SK-N-SH (cell line): ENCODE data around the gene GALNT18. TPM values are rescaled to one million over a fixed set of nuclear protein-coding genes. Genes with fewer than 3 reads are reported as not detected.
A peak's percentile ranks its signal among the peaks of the same experiment; 100 is the strongest.

Experiments used
- CTCF ChIA-PET: fragments of 300-600, 350-600 bp; formaldehyde crosslinking; extraction: SDS; loops from one replicate; lab custom pipeline; 2021; lab: Yijun Ruan, JAX
- POLR2A ChIA-PET: fragments of 350-600 bp; sonication (Branson Sonifier 250); formaldehyde crosslinking; extraction: SDS; loops from one replicate; lab custom pipeline; 2020; ENCODE audit warnings: antibody characterized with exemption, inconsistent platforms; lab: Yijun Ruan, JAX
- DNase-seq: peaks from one replicate; pipeline ENCODE4 v3.0.0; 2012
- H2AFZ ChIP-seq: fragments of 200-600 bp; sonication (generic); 2 replicates; pipeline ENCODE4 v1.8.1; 2016; ENCODE audit warnings: antibody characterized with exemption, mild to moderate bottlenecking, low read depth
- H3F3A ChIP-seq: fragments of 200-600 bp; sonication (generic); replicated peaks from 2 replicates; pipeline ENCODE3; 2016; ENCODE audit warnings: antibody characterized with exemption, mild to moderate bottlenecking; ENCODE audit not compliant: insufficient read depth
- H3K27ac ChIP-seq, 2 experiments: fragments of 200-500 bp in 1 of 2; fragments of 200-600 bp in 1 of 2; sonication (Bioruptor generic) in 1 of 2; sonication (generic), shearing (Covaris generic) in 1 of 2; 2 replicates each; pipeline versions ENCODE4 v1.5.1 to v1.6.1; 2014 to 2016; ENCODE audit warnings: low read depth in 2 of 2, inconsistent platforms in 1 of 2, low read length in 1 of 2, mild to moderate bottlenecking in 1 of 2, mixed read lengths in 1 of 2
- H3K27me3 ChIP-seq: fragments of 200-600 bp; sonication (generic), shearing (Covaris generic); 2 replicates; pipeline ENCODE4 v1.6.1; 2016; ENCODE audit warnings: mixed run types; ENCODE audit not compliant: insufficient read depth
- H3K36me3 ChIP-seq, 2 experiments: fragments of 200-500 bp in 1 of 2; fragments of 200-600 bp in 1 of 2; sonication (Bioruptor generic) in 1 of 2; sonication (generic) in 1 of 2; replicated peaks in 1 of 2; 2 replicates each; pipeline versions ENCODE3 to v1.5.1; 2014 to 2016; ENCODE audit warnings: low read length in 1 of 2, mild to moderate bottlenecking in 1 of 2; ENCODE audit not compliant: insufficient read depth in 2 of 2, control insufficient read depth in 1 of 2
- H3K4me1 ChIP-seq, 2 experiments: fragments of 200-500 bp in 1 of 2; fragments of 200-600 bp in 1 of 2; sonication (Bioruptor generic) in 1 of 2; sonication (generic), shearing (Covaris generic) in 1 of 2; 2 replicates each; pipeline versions ENCODE4 v1.5.1 to v1.6.1; 2014 to 2016; ENCODE audit warnings: low read depth in 1 of 2, low read length in 1 of 2, mixed run types in 1 of 2; ENCODE audit not compliant: insufficient read depth in 2 of 2, control insufficient read depth in 1 of 2
- H3K4me2 ChIP-seq: fragments of 200-600 bp; sonication (generic), shearing (Covaris generic); 2 replicates; pipeline ENCODE4 v1.6.1; 2017; ENCODE audit warnings: mixed run types
- H3K4me3 ChIP-seq, 2 experiments: fragments of 200-500 bp in 1 of 2; fragments of 200-600 bp in 1 of 2; sonication (Bioruptor generic) in 1 of 2; sonication (generic), shearing (Covaris generic) in 1 of 2; 2 replicates each; pipeline versions ENCODE4 v1.5.1 to v1.8.1; 2014 to 2016; ENCODE audit warnings: low read depth in 2 of 2, inconsistent platforms in 1 of 2, low read length in 1 of 2, mild to moderate bottlenecking in 1 of 2, mixed read lengths in 1 of 2, moderate library complexity in 1 of 2
- H3K79me2 ChIP-seq: fragments of 200-600 bp; sonication (generic); 2 replicates; pipeline ENCODE4 v1.8.1; 2017; ENCODE audit warnings: mild to moderate bottlenecking; ENCODE audit not compliant: insufficient read depth
- H3K9ac ChIP-seq: fragments of 200-600 bp; sonication (generic); 2 replicates; pipeline ENCODE4 v1.6.1; 2017; ENCODE audit warnings: mixed run types
- H3K9me2 ChIP-seq: fragments of 200-600 bp; sonication (generic); 2 replicates; pipeline ENCODE4 v1.6.1; 2017; ENCODE audit warnings: mixed run types
- H3K9me3 ChIP-seq: fragments of 200-600 bp; sonication (generic); 2 replicates; pipeline ENCODE4 v1.6.1; 2017; ENCODE audit warnings: mixed run types, mild to moderate bottlenecking, moderate library complexity
- H4K20me1 ChIP-seq: fragments of 200-600 bp; sonication (generic); 2 replicates; pipeline ENCODE4 v1.6.1; 2017; ENCODE audit warnings: mild to moderate bottlenecking, mixed run types; ENCODE audit not compliant: insufficient read depth
- ELF1 ChIP-seq: IDR thresholded peaks from 2 replicates; pipeline ENCODE4 v1.4.0; 2012
- EP300 ChIP-seq, 2 experiments: IDR thresholded peaks; 2 replicates each; pipeline versions ENCODE4 v1.4.0 to v1.6.1; 2012; ENCODE audit warnings: borderline replicate concordance in 1 of 2, low read depth in 1 of 2, low read length in 1 of 2
- EZH2phosphoT487 ChIP-seq: fragments of 200-600 bp; sonication (generic); IDR thresholded peaks from 2 replicates; pipeline ENCODE4 v1.6.1; 2017; ENCODE audit warnings: low read depth, mixed run types, mild to moderate bottlenecking, antibody characterized with exemption, moderate library complexity, borderline replicate concordance
- FOXM1 ChIP-seq: IDR thresholded peaks from 2 replicates; pipeline ENCODE4 v1.4.0; 2012; ENCODE audit warnings: low read depth, mild to moderate bottlenecking
- GATA2 ChIP-seq: sonication (generic); formaldehyde crosslinking; IDR thresholded peaks from 2 replicates; pipeline ENCODE4 v1.5.0; 2020; ENCODE audit warnings: mild to moderate bottlenecking, missing genetic modification reagents
- JUND ChIP-seq: IDR thresholded peaks from 2 replicates; pipeline ENCODE4 v1.4.0; 2012
- MAX ChIP-seq: IDR thresholded peaks from 2 replicates; pipeline ENCODE4 v1.4.0; 2012; ENCODE audit warnings: low read depth
- MEF2A ChIP-seq: IDR thresholded peaks from 2 replicates; pipeline ENCODE4 v1.4.0; 2012; ENCODE audit warnings: low read depth, borderline replicate concordance
- MXI1 ChIP-seq: IDR thresholded peaks from 2 replicates; pipeline ENCODE4 v1.6.1; 2012; ENCODE audit warnings: mild to moderate bottlenecking, low read depth, low read length, improper control_type of control experiment
- NFIC ChIP-seq: IDR thresholded peaks from 2 replicates; pipeline ENCODE4 v1.4.0; 2012; ENCODE audit warnings: borderline replicate concordance
- NRF1 ChIP-seq: IDR thresholded peaks from 2 replicates; pipeline ENCODE4 v1.6.1; 2012; ENCODE audit warnings: low read depth, mild to moderate bottlenecking, low read length
- PBX3 ChIP-seq: IDR thresholded peaks from 2 replicates; pipeline ENCODE4; 2012
- RAD21 ChIP-seq: IDR thresholded peaks from 2 replicates; pipeline ENCODE4 v1.6.1; 2012; ENCODE audit warnings: mild to moderate bottlenecking, low read length
- RCOR1 ChIP-seq: fragments of 150-350 bp; IDR thresholded peaks from 2 replicates; pipeline ENCODE4 v1.6.1; 2017; ENCODE audit warnings: antibody characterized with exemption, low read length
- RFX5 ChIP-seq: IDR thresholded peaks from 2 replicates; pipeline ENCODE4 v1.6.1; 2012; ENCODE audit warnings: mild to moderate bottlenecking, improper control_type of control experiment, low read length
- RXRA ChIP-seq: IDR thresholded peaks from 2 replicates; pipeline ENCODE4 v1.4.0; 2012; ENCODE audit warnings: low read depth, mild to moderate bottlenecking, borderline replicate concordance
- SMC3 ChIP-seq: IDR thresholded peaks from 2 replicates; pipeline ENCODE4 v1.6.1; 2012; ENCODE audit warnings: low read depth, low read length, improper control_type of control experiment
- TCF12 ChIP-seq: IDR thresholded peaks from 2 replicates; pipeline ENCODE4 v1.4.0; 2012
- YY1 ChIP-seq: IDR thresholded peaks from 2 replicates; pipeline ENCODE4 v1.4.0; 2012; ENCODE audit warnings: low read depth, mild to moderate bottlenecking
- ZBTB33 ChIP-seq: IDR thresholded peaks from 2 replicates; pipeline ENCODE4 v1.4.0; 2012; ENCODE audit warnings: low read depth, borderline replicate concordance
- WGBS: methylation state at CpG from one replicate; pipeline ENCODE4 v1.1.6; 2017; ENCODE audit warnings: low lambda C conversion rate; 5-methylcytosine and 5-hydroxymethylcytosine counted together
- polyA plus RNA-seq, 3 experiments: library from polyadenylated mRNA; depleted of rRNA; stranded (reverse); fragments of >200 nt; gene quantifications; 2 replicates each; pipeline ENCODE4 v1.2.3, GENCODE V29; 2012
- TF ChIP-seq, protein P1 (sequence below): fragments of 150-350 bp; IDR thresholded peaks from 2 replicates; pipeline ENCODE4 v1.6.1; 2017; ENCODE audit warnings: antibody characterized with exemption, low read length, low read depth, borderline replicate concordance

The GALNT18 gene
- polyA plus RNA-seq, 1 of the 3 experiments (the other 2 are of a cell fraction): 0.64 TPM

- H3K4me2 ChIP-seq: no peak overlapping the region
- H3K36me3 ChIP-seq: no peaks in the 10 kb centered on the region
- no peaks in the 10 kb centered on the region for H3K9me2 ChIP-seq
- no peak overlapping the region for H3K4me3 ChIP-seq
- ChIA-PET POLR2A (no interaction called here), CTCF (interaction anchor here (0.6 to 1.0 kb wide), 2 partner anchors 13 to 498 kb away, joined by 3 to 4 read pairs; no protein-coding TSS in a partner anchor)
- H3K79me2 ChIP-seq: no peaks in the 10 kb centered on the region
- H2AFZ ChIP-seq: no peak overlapping the region
- WGBS: 53% methylated on average over 5 of the region's 5 CpGs
- no peaks in the 10 kb centered on the region for H3K27me3 ChIP-seq
- peak overlapping the region in 1 of 2 experiments; percentile 62; a peak in 2 of 4 replicates for H3K27ac ChIP-seq
- H3K9me3 ChIP-seq: no peaks in the 10 kb centered on the region
- DNase-seq: peak; percentile 71
- H3K4me1 ChIP-seq: peaks cover 0 to 18% of the 10 kb centered on the region in 2 experiments; a peak in 1 of 4 replicates
- H3F3A ChIP-seq: no peaks in the 10 kb centered on the region
- H4K20me1 ChIP-seq: no peaks in the 10 kb centered on the region
- no peak for TF ChIP-seq MAX
- peak; percentile 50; the same call in 1 of the 2 replicates for TF ChIP-seq GATA2 (CRISPR knock-in tag)
- peak; percentile 18; the same call in 1 of the 2 replicates for TF ChIP-seq RAD21
- TF ChIP-seq EP300 (IDR thresholded peaks at IDR 0.05; ENCODE audit: borderline replicate concordance in 1 of 2, low read depth in 1 of 2, low read length in 1 of 2): peak in 1 of 2 experiments; percentile 40; a peak in 1 of 4 replicates
- no peak overlapping the region for H3K9ac ChIP-seq
Observed at GRCh38 chr11:11293798-11294550, 327.8 kb downstream of the GALNT18 start.

DNA sequence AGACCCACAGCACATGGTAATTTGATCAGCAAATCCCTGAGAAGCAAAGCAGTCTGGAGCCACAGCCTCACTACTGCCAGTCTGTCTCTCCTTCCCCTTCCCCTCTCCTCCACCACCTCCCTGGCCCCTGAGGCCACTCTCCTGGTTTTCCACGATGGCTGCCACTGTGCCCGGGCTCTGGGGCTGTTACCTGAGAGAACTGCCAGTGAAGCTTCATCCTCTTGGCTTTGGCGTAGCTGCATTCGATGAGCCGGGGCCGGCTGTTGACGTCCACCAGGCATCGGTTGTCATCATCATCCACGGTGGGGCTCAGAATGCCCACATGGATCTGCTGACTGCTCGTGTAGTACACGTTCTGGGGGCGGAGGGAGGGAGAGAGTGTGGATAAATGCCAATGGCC, 329.0 kb downstream of the GALNT18 start:
- TF ChIP-seq MXI1 (no peak), RFX5 (no peak), YY1 (no peak), RXRA (no peak), NRF1 (no peak), JUND (no peak), PBX3 (no peak), ZBTB33 (no peak), EZH2phosphoT487 (no peak), NFIC (no peak), MEF2A (no peak), GATA2 (CRISPR knock-in tag) (no peak), TCF12 (no peak), ELF1 (no peak), MAX (no peak), RCOR1 (no peak), FOXM1 (no peak), SMC3 (no peak)
- TF ChIP-seq, protein P1, sequence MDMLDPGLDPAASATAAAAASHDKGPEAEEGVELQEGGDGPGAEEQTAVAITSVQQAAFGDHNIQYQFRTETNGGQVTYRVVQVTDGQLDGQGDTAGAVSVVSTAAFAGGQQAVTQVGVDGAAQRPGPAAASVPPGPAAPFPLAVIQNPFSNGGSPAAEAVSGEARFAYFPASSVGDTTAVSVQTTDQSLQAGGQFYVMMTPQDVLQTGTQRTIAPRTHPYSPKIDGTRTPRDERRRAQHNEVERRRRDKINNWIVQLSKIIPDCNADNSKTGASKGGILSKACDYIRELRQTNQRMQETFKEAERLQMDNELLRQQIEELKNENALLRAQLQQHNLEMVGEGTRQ: no peak
- POLR2A ChIA-PET: no interaction called here
- no peak for DNase-seq

More for the DNA sequence above, 329.0 kb downstream of the GALNT18 start:
- CTCF ChIA-PET: no interaction called here
- Histone ChIP-seq H4K20me1 (no peaks in the 10 kb centered on the region), H3K9ac (no peak overlapping the region), H2AFZ (no peak overlapping the region), H3F3A (no peaks in the 10 kb centered on the region), H3K4me1 (peaks cover 0 to 18% of the 10 kb centered on the region in 2 experiments; a peak in 1 of 4 replicates), H3K4me3 (no peak overlapping the region), H3K27me3 (0 out of 2 replicates have a peak, but pooled peaks cover 6% of the 10 kb centered on the region), H3K79me2 (no peaks in the 10 kb centered on the region), H3K27ac (no peak overlapping the region), H3K9me3 (no peaks in the 10 kb centered on the region), H3K4me2 (no peak overlapping the region), H3K36me3 (no peaks in the 10 kb centered on the region), H3K9me2 (no peaks in the 10 kb centered on the region)
- 67% methylated on average over 12 of the region's 12 CpGs for WGBS
